Lower leg skin (tissue), 3 donors: ENCODE results near the gene DPYD.

Experiments used
- POLR2A ChIP-seq, 2 donors: fragments of 450-650 bp; IDR thresholded peaks; one replicate each; pipeline ENCODE4 v1.6.1; 2016 to 2017; ENCODE audit warnings: antibody characterized with exemption in 2 of 2, mild to moderate bottlenecking in 1 of 2, moderate library complexity in 1 of 2
- TF ChIP-seq, protein P1 (sequence below), 3 donors: fragments of 450-650 bp; IDR thresholded peaks; one replicate each; pipeline ENCODE4 v1.5.1; 2016; ENCODE audit warnings: antibody characterized with exemption in 3 of 3, mild to moderate bottlenecking in 3 of 3, moderate library complexity in 2 of 3

DNA sequence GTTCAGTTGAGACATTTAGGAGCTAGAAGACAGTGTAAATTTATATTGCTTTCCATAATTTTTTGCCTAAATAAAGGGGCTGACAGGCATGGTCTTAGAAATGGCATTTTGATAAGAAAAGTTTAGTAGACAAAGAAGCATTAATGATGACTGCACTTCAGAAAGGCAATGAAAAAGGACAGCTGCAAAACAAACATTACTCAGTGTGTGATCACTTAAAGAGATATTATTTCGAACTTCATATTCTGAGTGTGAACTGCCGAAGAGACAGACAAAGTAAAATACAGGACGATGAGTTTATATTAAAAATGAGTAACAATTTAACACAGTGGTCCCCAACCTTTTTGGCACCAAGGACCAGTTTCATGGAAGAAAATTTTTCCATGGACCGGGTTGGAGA is 243.1 kb downstream of the DPYD start:
- TF ChIP-seq, protein P1, sequence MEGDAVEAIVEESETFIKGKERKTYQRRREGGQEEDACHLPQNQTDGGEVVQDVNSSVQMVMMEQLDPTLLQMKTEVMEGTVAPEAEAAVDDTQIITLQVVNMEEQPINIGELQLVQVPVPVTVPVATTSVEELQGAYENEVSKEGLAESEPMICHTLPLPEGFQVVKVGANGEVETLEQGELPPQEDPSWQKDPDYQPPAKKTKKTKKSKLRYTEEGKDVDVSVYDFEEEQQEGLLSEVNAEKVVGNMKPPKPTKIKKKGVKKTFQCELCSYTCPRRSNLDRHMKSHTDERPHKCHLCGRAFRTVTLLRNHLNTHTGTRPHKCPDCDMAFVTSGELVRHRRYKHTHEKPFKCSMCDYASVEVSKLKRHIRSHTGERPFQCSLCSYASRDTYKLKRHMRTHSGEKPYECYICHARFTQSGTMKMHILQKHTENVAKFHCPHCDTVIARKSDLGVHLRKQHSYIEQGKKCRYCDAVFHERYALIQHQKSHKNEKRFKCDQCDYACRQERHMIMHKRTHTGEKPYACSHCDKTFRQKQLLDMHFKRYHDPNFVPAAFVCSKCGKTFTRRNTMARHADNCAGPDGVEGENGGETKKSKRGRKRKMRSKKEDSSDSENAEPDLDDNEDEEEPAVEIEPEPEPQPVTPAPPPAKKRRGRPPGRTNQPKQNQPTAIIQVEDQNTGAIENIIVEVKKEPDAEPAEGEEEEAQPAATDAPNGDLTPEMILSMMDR (IDR thresholded peaks at IDR 0.05), result no peak
- TF ChIP-seq POLR2A (IDR thresholded peaks at IDR 0.05), result no peak
